ENCODE measurements around the gene ZMYM4.

DNA sequence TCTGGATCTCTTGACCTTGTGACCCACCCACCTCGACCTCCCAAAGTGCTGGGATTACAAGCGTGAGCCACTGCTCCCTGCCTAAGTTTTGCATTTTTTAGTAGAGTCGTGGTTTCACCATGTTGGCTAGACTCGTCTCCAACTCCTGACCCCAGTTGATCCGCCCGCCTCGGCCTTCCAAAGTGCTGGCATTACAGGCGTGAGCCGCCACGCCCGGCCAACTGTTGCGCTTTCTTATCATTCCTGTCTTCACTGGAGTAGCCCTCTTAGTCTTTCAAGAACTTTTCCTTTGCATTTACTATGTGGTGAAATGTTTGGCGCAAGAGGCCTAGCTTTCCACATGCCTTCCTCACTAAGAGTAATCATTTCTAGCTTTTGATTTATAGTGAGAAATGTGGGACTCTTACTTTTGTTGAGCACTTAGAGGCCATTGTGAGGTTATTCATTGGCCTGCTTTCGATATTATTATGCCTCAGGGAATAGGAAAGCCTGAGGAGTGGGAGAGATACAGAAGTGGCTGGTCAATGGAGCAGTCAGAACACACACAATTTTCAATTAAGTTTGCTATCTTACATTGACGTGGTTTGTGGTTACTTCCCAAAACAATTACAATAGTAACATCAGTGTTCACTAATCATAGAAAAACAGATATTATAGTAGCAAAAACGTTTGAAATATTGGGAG is 111.0 kb downstream of the ZMYM4 start:
- TF ChIP-seq POLR2A (IDR thresholded peaks at IDR 0.05), result no peak
- TF ChIP-seq, protein P1, sequence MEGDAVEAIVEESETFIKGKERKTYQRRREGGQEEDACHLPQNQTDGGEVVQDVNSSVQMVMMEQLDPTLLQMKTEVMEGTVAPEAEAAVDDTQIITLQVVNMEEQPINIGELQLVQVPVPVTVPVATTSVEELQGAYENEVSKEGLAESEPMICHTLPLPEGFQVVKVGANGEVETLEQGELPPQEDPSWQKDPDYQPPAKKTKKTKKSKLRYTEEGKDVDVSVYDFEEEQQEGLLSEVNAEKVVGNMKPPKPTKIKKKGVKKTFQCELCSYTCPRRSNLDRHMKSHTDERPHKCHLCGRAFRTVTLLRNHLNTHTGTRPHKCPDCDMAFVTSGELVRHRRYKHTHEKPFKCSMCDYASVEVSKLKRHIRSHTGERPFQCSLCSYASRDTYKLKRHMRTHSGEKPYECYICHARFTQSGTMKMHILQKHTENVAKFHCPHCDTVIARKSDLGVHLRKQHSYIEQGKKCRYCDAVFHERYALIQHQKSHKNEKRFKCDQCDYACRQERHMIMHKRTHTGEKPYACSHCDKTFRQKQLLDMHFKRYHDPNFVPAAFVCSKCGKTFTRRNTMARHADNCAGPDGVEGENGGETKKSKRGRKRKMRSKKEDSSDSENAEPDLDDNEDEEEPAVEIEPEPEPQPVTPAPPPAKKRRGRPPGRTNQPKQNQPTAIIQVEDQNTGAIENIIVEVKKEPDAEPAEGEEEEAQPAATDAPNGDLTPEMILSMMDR (IDR thresholded peaks at IDR 0.05), result no peak

Measured in adrenal gland (tissue), 5 donors.